Measurements from ENCODE around the gene NOTCH1. TPM values are rescaled to one million over a fixed set of nuclear protein-coding genes. Genes with fewer than 3 reads are reported as not detected.
A peak's percentile ranks its signal among the peaks of the same experiment; 100 is the strongest.

NOTCH1 gene
- total and polyA plus RNA-seq, 12 donors: 0.81 to 31.5 (median 24.0) TPM

- no peak for DNase-seq
- intact Hi-C loops (cut with DNase I): no loop called here
- TF ChIP-seq POLR2A (IDR thresholded peaks at IDR 0.05) (no peak), CTCF (IDR thresholded peaks at IDR 0.05) (no peak)
- Histone ChIP-seq H3K4me3 (no peak overlapping the region), H3K27me3 (no peaks in the 10 kb centered on the region), H3K4me1 (replicated peaks in 1 of 2) (peaks cover 0 to 10% of the 10 kb centered on the region in 2 donors), H3K36me3 (replicated peaks in 1 of 2) (peaks cover 0 to 99% of the 10 kb centered on the region in 2 donors), H3K27ac (peak overlapping the region in 3 of 5 donors; percentile 31 to 54 (median 50)), H3K9me3 (replicated peaks in 1 of 3) (no peaks in the 10 kb centered on the region)
- WGBS, 4 donors: 84 to 91% (median 89%) methylated on average over 14 of the region's 14 CpGs
These were observed 82.3 kb downstream of the NOTCH1 start for GRCh38 chr9:136463578-136463977.

- peaks cover 0 to 99% of the 10 kb centered on the region in 2 donors for H3K36me3 ChIP-seq (replicated peaks in 1 of 2)
- intact Hi-C loops (cut with DNase I): no loop called here
- TF ChIP-seq POLR2A (IDR thresholded peaks at IDR 0.05): no peak
- TF ChIP-seq CTCF (IDR thresholded peaks at IDR 0.05): no peak
- H3K27ac ChIP-seq: no peak overlapping the region
- H3K4me3 ChIP-seq: no peak overlapping the region
- DNase-seq: no peak
- peaks cover 0 to 10% of the 10 kb centered on the region in 2 donors for H3K4me1 ChIP-seq (replicated peaks in 1 of 2)
- WGBS, 4 donors: 92 to 96% (median 93%) methylated on average over 11 to 17 of the region's 17 CpGs
- no peaks in the 10 kb centered on the region for H3K9me3 ChIP-seq (replicated peaks in 1 of 3)
- no peaks in the 10 kb centered on the region for H3K27me3 ChIP-seq
These were observed 83.2 kb downstream of the NOTCH1 start for GRCh38 chr9:136462664-136463063.

GRCh38 chr9:136460772-136461325 lies 85.0 kb downstream of the NOTCH1 start:
- H3K4me1 ChIP-seq (replicated peaks in 1 of 2): peaks cover 0 to 10% of the 10 kb centered on the region in 2 donors
- H3K4me3 ChIP-seq: no peak overlapping the region
- H3K27me3 ChIP-seq: no peaks in the 10 kb centered on the region
- no peak for TF ChIP-seq CTCF (IDR thresholded peaks at IDR 0.05)
- no peaks in the 10 kb centered on the region for H3K9me3 ChIP-seq (replicated peaks in 1 of 3)
- intact Hi-C loops (cut with DNase I): no loop called here
- H3K36me3 ChIP-seq (replicated peaks in 1 of 2): peaks cover 0 to 99% of the 10 kb centered on the region in 2 donors
- H3K27ac ChIP-seq: no peak overlapping the region
- WGBS, 4 donors: 90 to 96% (median 94%) methylated on average over 17 to 23 of the region's 23 CpGs
- no peak for DNase-seq

GRCh38 chr9:136459425-136459824 lies 86.4 kb downstream of the NOTCH1 start:
- Histone ChIP-seq H3K4me3 (no peak overlapping the region), H3K27ac (no peak overlapping the region), H3K27me3 (no peaks in the 10 kb centered on the region), H3K4me1 (replicated peaks in 1 of 2) (peaks cover 0 to 5% of the 10 kb centered on the region in 2 donors), H3K36me3 (replicated peaks in 1 of 2) (peaks cover 0 to 100% of the 10 kb centered on the region in 2 donors), H3K9me3 (replicated peaks in 1 of 3) (no peaks in the 10 kb centered on the region)
- intact Hi-C loops (cut with DNase I): loop anchor here in 1 of 2 donors (2.0 kb wide), 1 partner anchor 29 kb away; no protein-coding TSS in a partner anchor
- no peak for DNase-seq
- 93 to 95% (median 94%) methylated on average over 23 to 28 of the region's 28 CpGs for WGBS, 4 donors
- TF ChIP-seq CTCF (IDR thresholded peaks at IDR 0.05) (no peak), POLR2A (IDR thresholded peaks at IDR 0.05) (no peak)

All from adrenal gland (tissue), 12 donors.